MM.1S (cell line): ENCODE results near the gene HMHB1.

Experiments used
- EZH2 ChIP-seq: fragments of 300-600 bp; sonication (generic); optimal IDR thresholded peaks from 2 replicates; pipeline ENCODE3; 2017; ENCODE audit warnings: low read depth, mild to moderate bottlenecking, antibody characterized with exemption, low read length, mixed read lengths
- EZH2phosphoT487 ChIP-seq: fragments of 300-600 bp; sonication (generic); IDR thresholded peaks from 2 replicates; pipeline ENCODE4 v1.6.1; 2018; ENCODE audit warnings: antibody characterized with exemption, low read length
- TF ChIP-seq, protein P1 (sequence below): fragments of 300-600 bp; sonication (generic); IDR thresholded peaks from 2 replicates; pipeline ENCODE4 v1.5.1; 2016; ENCODE audit warnings: antibody characterized with exemption, low read length, mixed read lengths

DNA sequence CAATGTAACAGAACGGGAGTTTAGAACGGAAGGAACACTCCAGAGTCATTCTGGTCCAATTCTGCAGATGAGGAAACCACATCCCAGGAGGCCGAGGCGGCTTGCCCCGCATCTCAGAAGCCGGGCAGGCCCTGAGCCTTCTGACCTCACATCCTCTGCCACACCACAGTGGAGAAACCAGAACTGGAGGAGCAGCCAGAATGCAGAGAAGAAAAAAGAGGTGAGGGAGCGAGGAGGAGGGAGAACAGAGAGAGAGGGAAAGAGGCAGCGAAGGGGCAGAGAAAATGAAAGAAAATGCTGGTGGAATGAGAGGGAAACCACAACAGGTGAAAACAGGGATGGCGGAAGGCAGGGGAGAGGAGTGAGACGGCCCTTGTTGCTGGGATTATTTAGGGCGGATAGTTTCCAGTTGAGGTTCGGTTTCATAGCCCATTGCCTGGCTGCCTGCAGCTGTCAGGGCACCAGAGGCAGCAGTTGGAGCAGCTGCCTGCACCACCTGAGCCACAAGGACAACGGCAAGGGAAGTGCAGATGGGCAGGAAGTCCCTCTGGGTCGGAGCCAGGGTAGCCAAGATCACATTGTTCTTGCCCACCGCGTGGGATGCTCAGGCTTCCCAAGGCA is at the start of gene HMHB1:
- TF ChIP-seq, protein P1, sequence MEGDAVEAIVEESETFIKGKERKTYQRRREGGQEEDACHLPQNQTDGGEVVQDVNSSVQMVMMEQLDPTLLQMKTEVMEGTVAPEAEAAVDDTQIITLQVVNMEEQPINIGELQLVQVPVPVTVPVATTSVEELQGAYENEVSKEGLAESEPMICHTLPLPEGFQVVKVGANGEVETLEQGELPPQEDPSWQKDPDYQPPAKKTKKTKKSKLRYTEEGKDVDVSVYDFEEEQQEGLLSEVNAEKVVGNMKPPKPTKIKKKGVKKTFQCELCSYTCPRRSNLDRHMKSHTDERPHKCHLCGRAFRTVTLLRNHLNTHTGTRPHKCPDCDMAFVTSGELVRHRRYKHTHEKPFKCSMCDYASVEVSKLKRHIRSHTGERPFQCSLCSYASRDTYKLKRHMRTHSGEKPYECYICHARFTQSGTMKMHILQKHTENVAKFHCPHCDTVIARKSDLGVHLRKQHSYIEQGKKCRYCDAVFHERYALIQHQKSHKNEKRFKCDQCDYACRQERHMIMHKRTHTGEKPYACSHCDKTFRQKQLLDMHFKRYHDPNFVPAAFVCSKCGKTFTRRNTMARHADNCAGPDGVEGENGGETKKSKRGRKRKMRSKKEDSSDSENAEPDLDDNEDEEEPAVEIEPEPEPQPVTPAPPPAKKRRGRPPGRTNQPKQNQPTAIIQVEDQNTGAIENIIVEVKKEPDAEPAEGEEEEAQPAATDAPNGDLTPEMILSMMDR: no peak
- TF ChIP-seq EZH2 (no peak), EZH2phosphoT487 (no peak)
